ENCODE results near the gene PYM1.
"Not testable (repeated sequence)": the region's sequence is repeated elsewhere in the genome, so short reads cannot be mapped to it uniquely, and the experiment has no call there.

PYM1 gene

GRCh38 chr12:55938826-55939501 lies 11.3 kb upstream of the PYM1 start:
- no peak for DNase-seq

GRCh38 chr12:55937981-55938380 lies 10.3 kb upstream of the PYM1 start:
- no peak for DNase-seq

- DNase-seq, result no peak
These were observed 8.1 kb upstream of the PYM1 start for GRCh38 chr12:55935738-55936151.

- no peak for DNase-seq
These were observed 7.1 kb upstream of the PYM1 start for GRCh38 chr12:55934773-55935172.

- DNase-seq, result no peak
These were observed 6.4 kb upstream of the PYM1 start for GRCh38 chr12:55933799-55934742.

- DNase-seq, result no peak
These were observed 5.6 kb upstream of the PYM1 start for GRCh38 chr12:55933169-55933798.

GRCh38 chr12:55932551-55932910 lies 4.8 kb upstream of the PYM1 start:
- DNase-seq, result no peak

GRCh38 chr12:55931780-55932550 lies 4.3 kb upstream of the PYM1 start:
- DNase-seq, result no peak

GRCh38 chr12:55931317-55931779 lies 3.7 kb upstream of the PYM1 start:
- DNase-seq, result no peak

GRCh38 chr12:55930771-55931316 lies 3.1 kb upstream of the PYM1 start, which contains the start of gene DGKA:
Gene DGKA (plus strand): TSS chr12:55931162. CDS start chr12:55936504, 5,342 bp downstream.
- DNase-seq, result no peak

GRCh38 chr12:55929306-55929791 lies 1.7 kb upstream of the PYM1 start:
- peak; percentile 17 for DNase-seq

- DNase-seq, result peak; percentile 57
These were observed 731 bp downstream of the PYM1 start for GRCh38 chr12:55926738-55927587.

- no peak for DNase-seq
These were observed 1.6 kb downstream of the PYM1 start for GRCh38 chr12:55925870-55926737.

GRCh38 chr12:55925371-55925770 lies 2.3 kb downstream of the PYM1 start:
- no peak for DNase-seq

- DNase-seq, result not testable (repeated sequence)
These were observed 4.0 kb downstream of the PYM1 start for GRCh38 chr12:55923648-55924047.

- no peak for DNase-seq
These were observed 5.6 kb downstream of the PYM1 start for GRCh38 chr12:55922126-55922525.

GRCh38 chr12:55919032-55919431 lies 8.7 kb downstream of the PYM1 start:
- DNase-seq, result not testable (repeated sequence)

GRCh38 chr12:55915482-55915859 lies 12.2 kb downstream of the PYM1 start:
- DNase-seq, result no peak

GRCh38 chr12:55912908-55913307 lies 14.8 kb downstream of the PYM1 start:
- no peak for DNase-seq

- no peak for DNase-seq
These were observed 18.2 kb downstream of the PYM1 start for GRCh38 chr12:55909513-55909884.
